Spleen (tissue), 13 donors: Measurements from ENCODE around the gene RIMBP3C. TPM values are rescaled to one million over a fixed set of nuclear protein-coding genes. Genes with fewer than 3 reads are reported as not detected.
"Not testable (repeated sequence)": the region's sequence is repeated elsewhere in the genome, so short reads cannot be mapped to it uniquely, and the experiment has no call there.

Experiments
- DNase-seq: peaks from one replicate; pipeline ENCODE4 v3.0.0-alpha.2; 2020
- H3K27ac ChIP-seq, 8 donors: fragments of 200-600 bp; sonication (generic) in 7 of 8; 1 replicate in 4 of 8; 2 replicates in 4 of 8; pipeline versions ENCODE4 v1.5.0 to v1.8.0; 2016 to 2021; ENCODE audit warnings: inconsistent platforms in 4 of 8, mild to moderate bottlenecking in 4 of 8, moderate library complexity in 1 of 8
- H3K27me3 ChIP-seq, 7 donors: fragments of 200-600 bp; sonication (generic) in 6 of 7; replicated peaks in 1 of 7; 1 replicate in 4 of 7; 2 replicates in 3 of 7; pipeline versions ENCODE4 v1.5.0 to v1.8.0; 2016 to 2021; ENCODE audit warnings: inconsistent platforms in 3 of 7, mild to moderate bottlenecking in 1 of 7
- H3K36me3 ChIP-seq, 6 donors: fragments of 200-600 bp; sonication (generic) in 5 of 6; 1 replicate in 4 of 6; 2 replicates in 2 of 6; pipeline versions ENCODE4 v1.5.0 to v1.8.0; 2016 to 2021; ENCODE audit warnings: inconsistent platforms in 2 of 6
- H3K4me1 ChIP-seq, 6 donors: fragments of 200-600 bp; sonication (generic) in 5 of 6; 1 replicate in 3 of 6; 2 replicates in 3 of 6; pipeline versions ENCODE4 v1.5.0 to v1.8.0; 2016 to 2021; ENCODE audit warnings: inconsistent platforms in 3 of 6
- H3K4me3 ChIP-seq, 8 donors: fragments of 200-600 bp; sonication (generic) in 7 of 8; 1 replicate in 4 of 8; 2 replicates in 4 of 8; pipeline versions ENCODE4 v1.5.0 to v1.8.0; 2016 to 2021; ENCODE audit warnings: inconsistent platforms in 4 of 8, mild to moderate bottlenecking in 4 of 8, moderate library complexity in 2 of 8
- H3K9me3 ChIP-seq, 8 donors: fragments of 200-600 bp; sonication (generic) in 7 of 8; 1 replicate in 4 of 8; 2 replicates in 4 of 8; pipeline versions ENCODE4 v1.5.0 to v1.8.0; 2016 to 2021; ENCODE audit warnings: inconsistent platforms in 4 of 8
- CTCF ChIP-seq, 11 experiments: fragments of 200-600 bp in 7 of 11; fragments of 450-650 bp in 4 of 11; sonication (generic) in 4 of 11; IDR thresholded peaks in 8 of 11; conservative IDR thresholded peaks in 3 of 11; 1 replicate in 7 of 11; 2 replicates in 4 of 11; pipeline versions ENCODE4 v1.4.0 to v1.8.0; 2016 to 2021; ENCODE audit warnings: antibody characterized with exemption in 11 of 11, inconsistent platforms in 4 of 11, mild to moderate bottlenecking in 1 of 11
- POLR2A ChIP-seq, 3 donors: fragments of 450-650 bp; IDR thresholded peaks; one replicate each; pipeline ENCODE4 v1.5.1; 2017; ENCODE audit warnings: antibody characterized with exemption in 3 of 3, mild to moderate bottlenecking in 1 of 3
- POLR2AphosphoS5 ChIP-seq, 3 donors: sonication (generic); formaldehyde crosslinking; IDR thresholded peaks; one replicate each; pipeline ENCODE4 v1.5.1; 2017; ENCODE audit warnings: antibody characterized with exemption in 3 of 3
- WGBS, 5 donors: extraction: QIAGEN DNeasy Blood & Tissue Kit in 3 of 5; methylation state at CpG; one replicate each; pipeline versions ENCODE4 v1.1.5 to v1.1.7; 2013 to 2018; 5-methylcytosine and 5-hydroxymethylcytosine counted together
- intact Hi-C: fragments of 100-400 bp; cut with DNase I; formaldehyde crosslinking; loops from one replicate; pipeline ENCODE4 v1.15.0; 2023; ENCODE audit warnings: low total_unique reads
- long read RNA-seq, 2 donors: transcript quantifications; one replicate each; lab custom pipeline, GENCODE V29; 2026
- polyA plus RNA-seq, 3 donors: library from polyadenylated mRNA; stranded (reverse); fragments of 200-250 nt; gene quantifications; one replicate each; pipeline ENCODE4 v1.2.1, GENCODE V29; 2013
- total RNA-seq, 7 donors: library from RNA; depleted of rRNA in 3 of 7; stranded (reverse); fragments of >200 nt in 3 of 7; fragmentation: NEBNext Ultra II Directional in 4 of 7; extraction: Animal tissue kit (Norgen Biotek cat#: 25700) in 4 of 7; gene quantifications; one replicate each; pipeline versions ENCODE4 v1.1.0 to v1.2.1, GENCODE V29; 2016 to 2021
- donor health status: healthy with polysubstance abuse.
- donor health status: DM: no; HTN: no; CAD: no; lungs with moderate emphysema.
- donor health status: DM: no; HTN: no; CAD: no.
- donor health status: Bipolar disorder and iron deficiency.
- donor health status: healthy.
- donor health status: DM: no; HTN: no; CAD: no.
- donor health status: DM: yes; HTN: yes; CAD: no.

RIMBP3C gene
- total RNA-seq (1 to 10 TPM in 2 of 7 donors, under 1 TPM in 3, not detected in 2; 0.34 to 2.0 (median 0.83) TPM), polyA plus RNA-seq (under 1 TPM; 0.03 to 0.19 (median 0.13) TPM)
- long read RNA-seq, donor 1, full-length matches to known transcripts: 1 of 1 reads
- long read RNA-seq, donor 1, partial matches to known transcripts: 0 of 1 reads
- long read RNA-seq, donor 1, other reads (novel, unspliced or antisense): 0 of 1 reads
- long read RNA-seq, donor 2: 0 reads

GRCh38 chr22:21551361-21551760 lies at the start of gene RIMBP3C:
TSS of gene RIMBP3C (minus strand) at chr22:21551461. CDS start at chr22:21550976, 485 bp downstream.
- intact Hi-C loops, H3K36me3 ChIP-seq, H3K4me1 ChIP-seq, H3K9me3 ChIP-seq, DNase-seq, H3K4me3 ChIP-seq, H3K27me3 ChIP-seq, H3K27ac ChIP-seq: not testable (repeated sequence)
- no CpG with 5 or more reads among the region's 4 CpGs for WGBS, 5 donors

GRCh38 chr22:21599053-21599893 lies 48.0 kb upstream of the RIMBP3C start:
- WGBS, 5 donors: 76 to 79% (median 78%) methylated on average over 6 of the region's 6 CpGs
- Histone ChIP-seq H3K27me3 (no peaks in the 10 kb centered on the region), H3K27ac (peak overlapping the region in 4 of 8 donors; percentile 11 to 21 (median 16)), H3K4me3 (no peak overlapping the region), H3K9me3 (no peaks in the 10 kb centered on the region), H3K4me1 (peaks cover 5 to 93% (median 31%) of the 10 kb centered on the region in 6 donors), H3K36me3 (peaks cover 0 to 65% (median 24%) of the 10 kb centered on the region in 6 donors)
- no peak for TF ChIP-seq POLR2A (IDR thresholded peaks at IDR 0.05)
- TF ChIP-seq POLR2AphosphoS5 (IDR thresholded peaks at IDR 0.05): no peak
- no peak for TF ChIP-seq CTCF (IDR thresholded peaks at IDR 0.05 in 8 of 11, conservative IDR thresholded peaks at IDR 0.05 in 3 of 11)
- DNase-seq: no peak
- intact Hi-C loops: no loop called here

- intact Hi-C loops: no loop called here
- no peak for TF ChIP-seq POLR2A (IDR thresholded peaks at IDR 0.05)
- no peak for TF ChIP-seq POLR2AphosphoS5 (IDR thresholded peaks at IDR 0.05)
- no peak for TF ChIP-seq CTCF (IDR thresholded peaks at IDR 0.05 in 8 of 11, conservative IDR thresholded peaks at IDR 0.05 in 3 of 11)
- no peak for DNase-seq
- no peak overlapping the region for H3K4me3 ChIP-seq
- WGBS, 5 donors: 73 to 94% (median 86%) methylated on average over 3 of the region's 3 CpGs
- H3K9me3 ChIP-seq: no peaks in the 10 kb centered on the region
- H3K27ac ChIP-seq: no peak overlapping the region
- H3K27me3 ChIP-seq: no peaks in the 10 kb centered on the region
- peaks cover 5 to 93% (median 33%) of the 10 kb centered on the region in 6 donors for H3K4me1 ChIP-seq
- peaks cover 0 to 74% (median 34%) of the 10 kb centered on the region in 6 donors for H3K36me3 ChIP-seq
These were observed 47.0 kb upstream of the RIMBP3C start for GRCh38 chr22:21598302-21598701.

- H3K27me3 ChIP-seq, H3K4me3 ChIP-seq, H3K27ac ChIP-seq, intact Hi-C loops, H3K9me3 ChIP-seq, DNase-seq: not testable (repeated sequence)
- WGBS, 5 donors: 84 to 94% (median 91%) methylated on average over 13 of the region's 13 CpGs
- Histone ChIP-seq H3K36me3 (peaks cover 0 to 77% (median 39%) of the 10 kb centered on the region in 6 donors), H3K4me1 (peaks cover 6 to 93% (median 42%) of the 10 kb centered on the region in 6 donors)
These were observed 45.3 kb upstream of the RIMBP3C start for GRCh38 chr22:21596356-21597135.
